GM12878 (cell line): Measurements from ENCODE around the gene PRSS27. TPM values are rescaled to one million over a fixed set of nuclear protein-coding genes. Genes with fewer than 3 reads are reported as not detected.

Source experiments
- ATAC-seq: fragments of 200-7000 bp; cut with Tn5 transposase; 3 replicates; pipeline ENCODE4 v1.9.1; 2020; ENCODE audit warnings: mild to moderate bottlenecking, moderate library complexity
- BruUV-seq: library from RNA; stranded (reverse); fragments of 400-500 nt; replicated peaks from 2 replicates; lab custom pipeline; 2021; lab: Mats Ljungman, UMichigan
- CTCF ChIA-PET: fragments of 300-600 bp; sonication (Branson Sonifier 250); formaldehyde crosslinking; extraction: SDS; loops from one replicate; lab custom pipeline; 2021; ENCODE audit warnings: inconsistent platforms; lab: Yijun Ruan, JAX
- POLR2A ChIA-PET: fragments of 350-600 bp; formaldehyde crosslinking; extraction: SDS; loops from one replicate; lab custom pipeline; 2021; ENCODE audit warnings: inconsistent platforms; lab: Charles Lee
- RAD21 ChIA-PET: fragments of 300-600 bp; sonication (Branson Sonifier 250); formaldehyde crosslinking; loops from one replicate; lab custom pipeline; 2023; ENCODE audit warnings: antibody characterized with exemption; ENCODE audit not compliant: unreplicated experiment; lab: Charles Lee
- SMC1A ChIA-PET: fragments of 300-600 bp; sonication (Branson Sonifier 250); formaldehyde crosslinking; loops from one replicate; lab custom pipeline; 2023; ENCODE audit not compliant: unreplicated experiment, uncharacterized antibody; lab: Charles Lee
- DNase-seq: peaks from one replicate; pipeline ENCODE4 v3.0.0-alpha.2; 2011; ENCODE audit warnings: low read depth, low spot score
- FAIRE-seq: peaks from 3 replicates; lab custom pipeline; 2011; peaks lifted over from hg19 to GRCh38; lab: Jason Lieb, UNC
- H2AFZ ChIP-seq: 2 replicates; pipeline ENCODE4 v1.6.0; 2011; ENCODE audit warnings: low read depth, low read length, control low read depth; ENCODE audit not compliant: control insufficient read depth
- H3K27ac ChIP-seq: 2 replicates; pipeline ENCODE4 v1.5.1; 2011; ENCODE audit warnings: control low read depth; ENCODE audit not compliant: control insufficient read depth, insufficient read depth
- H3K27me3 ChIP-seq, 2 experiments: replicated peaks in 1 of 2; 2 replicates each; pipeline versions ENCODE4 v1.6.0 to v1.6.1; 2011; ENCODE audit warnings: low read length in 1 of 2; ENCODE audit not compliant: control insufficient read depth in 2 of 2, insufficient read depth in 2 of 2
- H3K36me3 ChIP-seq, 2 experiments: 2 replicates each; pipeline ENCODE4 v1.5.1; 2011; ENCODE audit warnings: low read length in 1 of 2; ENCODE audit not compliant: control insufficient read depth in 2 of 2, insufficient read depth in 2 of 2
- H3K4me1 ChIP-seq: 2 replicates; pipeline ENCODE4 v1.6.1; 2011; ENCODE audit warnings: mild to moderate bottlenecking, low read length, moderate library complexity, mixed read lengths; ENCODE audit not compliant: control insufficient read depth, insufficient read depth
- H3K4me2 ChIP-seq: 2 replicates; pipeline ENCODE4 v1.6.0; 2011; ENCODE audit warnings: control low read depth; ENCODE audit not compliant: control insufficient read depth, insufficient read depth
- H3K4me3 ChIP-seq: fragments of 200-600 bp; sonication (generic); 2 replicates; pipeline ENCODE4 v1.5.1; 2016
- H3K79me2 ChIP-seq: 2 replicates; pipeline ENCODE4 v1.6.0; 2011; ENCODE audit warnings: low read length; ENCODE audit not compliant: control insufficient read depth, insufficient read depth
- H3K9ac ChIP-seq: 2 replicates; pipeline ENCODE4 v1.8.0; 2011; ENCODE audit warnings: low read length, control low read depth, mixed read lengths; ENCODE audit not compliant: control insufficient read depth, insufficient read depth
- H3K9me3 ChIP-seq: replicated peaks from 3 replicates; pipeline ENCODE4 v1.5.1; 2011; ENCODE audit warnings: mild to moderate bottlenecking, low read length; ENCODE audit not compliant: control insufficient read depth, insufficient read depth
- H4K20me1 ChIP-seq: 2 replicates; pipeline ENCODE4 v1.6.0; 2011; ENCODE audit not compliant: control insufficient read depth, insufficient read depth
- DPF2 ChIP-seq: fragments of 450-650 bp; IDR thresholded peaks from 2 replicates; pipeline ENCODE4 v1.6.1; 2017; ENCODE audit warnings: mild to moderate bottlenecking
- ESRRA ChIP-seq: IDR thresholded peaks from 2 replicates; pipeline ENCODE4 v1.6.1; 2012; ENCODE audit warnings: mild to moderate bottlenecking, low read length, improper control_type of control experiment
- MXI1 ChIP-seq: fragments of 150-350 bp; IDR thresholded peaks from 2 replicates; pipeline ENCODE4 v1.6.1; 2011; ENCODE audit warnings: low read depth, mild to moderate bottlenecking, inconsistent platforms, low read length, improper control_type of control experiment
- MYC ChIP-seq: IDR thresholded peaks from 2 replicates; pipeline ENCODE4 v1.6.1; 2011; ENCODE audit warnings: mild to moderate bottlenecking, low read length, moderate library complexity, inconsistent platforms; ENCODE audit not compliant: insufficient read depth, insufficient replicate concordance, insufficient read length, severe bottlenecking
- NFIC ChIP-seq: IDR thresholded peaks from 2 replicates; pipeline ENCODE4 v1.6.1; 2012; ENCODE audit warnings: low read depth, mild to moderate bottlenecking, inconsistent platforms, low read length, moderate library complexity
- PAX8 ChIP-seq: fragments of 450-650 bp; IDR thresholded peaks from 2 replicates; pipeline ENCODE4 v1.6.1; 2017; ENCODE audit warnings: mild to moderate bottlenecking, moderate library complexity
- RUNX3 ChIP-seq: IDR thresholded peaks from 2 replicates; pipeline ENCODE4 v1.6.1; 2012; ENCODE audit warnings: low read length, inconsistent platforms
- TBL1XR1 ChIP-seq: IDR thresholded peaks from 2 replicates; pipeline ENCODE4 v1.6.1; 2012; ENCODE audit warnings: low read depth, low read length, improper control_type of control experiment
- WGBS: methylation state at CpG from one replicate; pipeline ENCODE4 v1.1.6; 2016; ENCODE audit warnings: low lambda C conversion rate; ENCODE audit not compliant: insufficient replicate concordance, insufficient coverage; ENCODE audit errors: missing lambda C conversion rate; 5-methylcytosine and 5-hydroxymethylcytosine counted together
- in situ Hi-C: fragments of 300-500 bp; cut with MboI; formaldehyde crosslinking; loops from 9 replicates; pipeline ENCODE4 v1.14.3; 2018; ENCODE audit warnings: mixed read lengths
- intact Hi-C: fragments of 100-400 bp; cut with micrococcal nuclease; formaldehyde crosslinking; loops from one replicate; pipeline ENCODE4 v1.14.2; 2022; ENCODE audit not compliant: unreplicated experiment
- polyA plus RNA-seq, 11 experiments: library from polyadenylated mRNA; depleted of rRNA in 4 of 11; unstranded in 6 of 11; stranded (reverse) in 5 of 11; fragments of >200 nt; fragmentation: Nextera tagmentation in 4 of 11; fragmentation: Illumina TruSeq in 1 of 11; extraction: Ambion mirVana in 4 of 11; extraction: Trizol in 1 of 11; gene quantifications; 1 replicate in 1 of 11; 2 replicates in 10 of 11; pipeline versions ENCODE4 v1.2.1 to v1.2.3, GENCODE V29; 2011 to 2016; ENCODE audit warnings: inconsistent platforms in 2 of 11, missing spikeins in 2 of 11, low read depth in 1 of 11
- total RNA-seq, 4 experiments: library from RNA; depleted of rRNA in 3 of 4; stranded (reverse); fragments of >200 nt in 3 of 4; fragmentation: Illumina TruSeq in 1 of 4; extraction: Trizol in 1 of 4; gene quantifications; 2 replicates each; pipeline versions ENCODE4 v1.2.1 to v1.2.3, GENCODE V29; 2013 to 2021

The PRSS27 gene
- total and polyA plus RNA-seq, 10 of the 15 experiments (the other 5 are each of a cell fraction or from before 2014, with no cell fraction given), result 0.18 to 1.8 (median 0.51) TPM; not detected in 2

DNA sequence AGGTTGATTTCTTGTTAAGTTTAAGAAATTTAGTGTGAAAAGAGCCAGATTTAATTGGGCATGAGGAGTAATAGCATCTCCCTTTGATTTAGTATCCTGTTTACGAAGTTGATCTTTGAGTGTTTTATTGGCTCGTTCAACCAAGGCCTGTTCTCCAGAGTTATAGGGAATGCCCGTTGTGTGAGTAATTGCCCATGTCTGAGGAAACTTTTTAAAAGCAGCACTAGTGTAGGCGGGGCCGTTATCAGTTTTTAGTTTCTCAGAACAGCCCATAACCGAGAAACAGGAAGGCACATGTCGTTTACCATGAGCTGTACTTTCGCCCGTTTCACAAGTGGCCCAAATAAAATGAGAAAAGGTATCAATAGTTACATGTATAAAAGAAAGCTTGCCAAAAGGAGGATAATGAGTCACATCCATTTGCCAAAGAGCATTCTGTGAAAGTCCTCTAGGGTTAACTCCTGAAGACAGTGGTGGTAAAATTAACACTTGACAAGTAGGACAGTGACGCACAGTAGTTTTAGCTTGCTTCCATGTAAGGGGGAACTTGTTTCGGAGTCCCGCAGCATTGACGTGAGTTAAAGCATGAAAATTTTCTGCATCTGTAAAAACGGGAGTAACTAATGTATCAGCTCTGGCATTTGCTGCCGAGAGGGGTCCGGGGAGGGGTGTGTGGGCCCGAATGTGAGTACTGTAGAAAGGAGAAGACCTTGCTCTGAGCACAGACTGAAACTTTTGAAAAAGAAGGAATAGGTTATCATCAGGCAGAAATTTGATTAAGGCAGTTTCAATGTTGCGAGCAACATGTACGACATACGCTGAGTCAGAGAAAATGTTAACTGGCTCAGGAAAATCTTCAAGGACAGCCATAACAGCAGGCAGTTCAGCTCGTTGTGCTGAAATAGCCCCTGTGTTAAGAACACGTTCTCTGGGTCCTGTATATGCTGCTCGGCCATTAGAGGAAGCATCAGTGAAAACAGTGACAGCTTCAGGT is 56.2 kb downstream of the PRSS27 start:
- DNase-seq (no peak), FAIRE-seq (no peak), ATAC-seq (no peak)
- peaks cover 0 to 3% of the 10 kb centered on the region in 2 experiments; a peak in 1 of 4 replicates for H3K36me3 ChIP-seq
- in situ Hi-C loops (no loop called here), intact Hi-C loops (no loop called here)
- 15% methylated on average over 23 of the region's 23 CpGs for WGBS
- H3K27me3 ChIP-seq, result no peaks in the 10 kb centered on the region
- SMC1A ChIA-PET, result no interaction called here
- no peaks in the 10 kb centered on the region for H4K20me1 ChIP-seq
- POLR2A ChIA-PET, result no interaction called here
- CTCF ChIA-PET, result interaction anchor here (1.2 kb wide), 1 partner anchor 15 kb away, joined by 3 read pairs; no protein-coding TSS in a partner anchor
- H3K27ac ChIP-seq, result peak overlapping the region; percentile 18; the same call in 1 of the 2 replicates
- H3K4me1 ChIP-seq, result no peaks in the 10 kb centered on the region
- RAD21 ChIA-PET, result no interaction called here
- no TSS peak for BruUV-seq
- H3K4me3 ChIP-seq, result no peak overlapping the region
- no peak for TF ChIP-seq DPF2
- TF ChIP-seq PAX8, result no peak
- TF ChIP-seq MXI1, result no peak
- TF ChIP-seq MYC, result no peak
- TF ChIP-seq RUNX3, result no peak
- TF ChIP-seq TBL1XR1, result no peak
- TF ChIP-seq ESRRA, result no peak
- no peak for TF ChIP-seq NFIC
- TF ChIP-seq, all 136 proteins: peak for 0
- Histone ChIP-seq H3K9me3 (no peaks in the 10 kb centered on the region), H3K4me2 (no peak overlapping the region), H2AFZ (peak overlapping the region; percentile 39; the same call in 1 of the 2 replicates), H3K79me2 (no peaks in the 10 kb centered on the region), H3K9ac (no peak overlapping the region; the same call in 1 of the 2 replicates)

Other genes starting within 250 kb of the PRSS27 start
Only the 7 nearest of the 18 such genes appear.
- 36.1 and 40.9 TPM in 2 replicates for gene KCTD5, start 37.7 kb downstream of the PRSS27 start, total RNA-seq (2014; rRNA removed)
- gene KCTD5, start 37.7 kb downstream of the PRSS27 start, total RNA-seq (2014; rRNA removed; fragmentation: Illumina TruSeq; extraction: Trizol), result 24.1 and 24.2 TPM in 2 replicates
- gene KCTD5, start 37.7 kb downstream of the PRSS27 start, total RNA-seq (2021), result 36.1 and 36.5 TPM in 2 replicates
- 42.4 and 50.2 TPM in 2 replicates for gene KCTD5, start 37.7 kb downstream of the PRSS27 start, polyA plus RNA-seq (2011; rRNA removed)
- gene KCTD5, start 37.7 kb downstream of the PRSS27 start, polyA plus RNA-seq (2014; fragmentation: Illumina TruSeq; extraction: Trizol), result 18.1 and 24.7 TPM in 2 replicates
- gene KCTD5, start 37.7 kb downstream of the PRSS27 start, polyA plus RNA-seq (2014; fragmentation: Nextera tagmentation; extraction: Ambion mirVana), result 1 to 10 TPM in 1 of 2 experiments, under 1 TPM in 1; 0.58 to 3.0 TPM
- 56.4 and 57.9 TPM in 2 replicates for gene KCTD5, start 37.7 kb downstream of the PRSS27 start, polyA plus RNA-seq (2014; rRNA removed)
- 10 to 100 TPM; 38.1 to 42.3 TPM for gene KCTD5, start 37.7 kb downstream of the PRSS27 start, polyA plus RNA-seq (2016; fragmentation: Nextera tagmentation; extraction: Ambion mirVana)
- 45.0 and 58.5 TPM in 2 replicates for gene SRRM2, start 32.4 kb upstream of the PRSS27 start, total RNA-seq (2014; rRNA removed)
- 66.4 and 68.1 TPM in 2 replicates for gene SRRM2, start 32.4 kb upstream of the PRSS27 start, total RNA-seq (2014; rRNA removed; fragmentation: Illumina TruSeq; extraction: Trizol)
- gene SRRM2, start 32.4 kb upstream of the PRSS27 start, total RNA-seq (2021), result 420 and 483 TPM in 2 replicates
- gene SRRM2, start 32.4 kb upstream of the PRSS27 start, polyA plus RNA-seq (2011; rRNA removed), result 96.5 and 129 TPM in 2 replicates
- gene SRRM2, start 32.4 kb upstream of the PRSS27 start, polyA plus RNA-seq (2014; fragmentation: Illumina TruSeq; extraction: Trizol), result 402 and 463 TPM in 2 replicates
- 10 to 100 TPM; 30.1 to 73.0 TPM for gene SRRM2, start 32.4 kb upstream of the PRSS27 start, polyA plus RNA-seq (2014; fragmentation: Nextera tagmentation; extraction: Ambion mirVana)
- 502 and 661 TPM in 2 replicates for gene SRRM2, start 32.4 kb upstream of the PRSS27 start, polyA plus RNA-seq (2014; rRNA removed)
- 100 to 1,000 TPM; 262 to 266 TPM for gene SRRM2, start 32.4 kb upstream of the PRSS27 start, polyA plus RNA-seq (2016; fragmentation: Nextera tagmentation; extraction: Ambion mirVana)
- gene ELOB, start 57.1 kb upstream of the PRSS27 start, total RNA-seq (2014; rRNA removed), result 177 and 258 TPM in 2 replicates
- gene ELOB, start 57.1 kb upstream of the PRSS27 start, total RNA-seq (2014; rRNA removed; fragmentation: Illumina TruSeq; extraction: Trizol), result 133 and 154 TPM in 2 replicates
- 211 and 219 TPM in 2 replicates for gene ELOB, start 57.1 kb upstream of the PRSS27 start, total RNA-seq (2021)
- 72.8 and 219 TPM in 2 replicates for gene ELOB, start 57.1 kb upstream of the PRSS27 start, polyA plus RNA-seq (2011; rRNA removed)
- 5.0 and 86.9 TPM in 2 replicates for gene ELOB, start 57.1 kb upstream of the PRSS27 start, polyA plus RNA-seq (2014; fragmentation: Illumina TruSeq; extraction: Trizol)
- 100 to 1,000 TPM; 752 to 823 TPM for gene ELOB, start 57.1 kb upstream of the PRSS27 start, polyA plus RNA-seq (2014; fragmentation: Nextera tagmentation; extraction: Ambion mirVana)
- 268 and 337 TPM in 2 replicates for gene ELOB, start 57.1 kb upstream of the PRSS27 start, polyA plus RNA-seq (2014; rRNA removed)
- gene ELOB, start 57.1 kb upstream of the PRSS27 start, polyA plus RNA-seq (2016; fragmentation: Nextera tagmentation; extraction: Ambion mirVana), result 100 to 1,000 TPM; 487 to 534 TPM
- not detected in 2 replicates for gene PRSS33, start 67.3 kb upstream of the PRSS27 start, total RNA-seq (2014; rRNA removed)
- not detected in 2 replicates for gene PRSS33, start 67.3 kb upstream of the PRSS27 start, total RNA-seq (2014; rRNA removed; fragmentation: Illumina TruSeq; extraction: Trizol)
- not detected in 2 replicates for gene PRSS33, start 67.3 kb upstream of the PRSS27 start, total RNA-seq (2021)
- not detected in 2 replicates for gene PRSS33, start 67.3 kb upstream of the PRSS27 start, polyA plus RNA-seq (2011; rRNA removed)
- gene PRSS33, start 67.3 kb upstream of the PRSS27 start, polyA plus RNA-seq (2014; fragmentation: Illumina TruSeq; extraction: Trizol), result not detected in 2 replicates
- not detected for gene PRSS33, start 67.3 kb upstream of the PRSS27 start, polyA plus RNA-seq (2014; fragmentation: Nextera tagmentation; extraction: Ambion mirVana)
- gene PRSS33, start 67.3 kb upstream of the PRSS27 start, polyA plus RNA-seq (2014; rRNA removed), result not detected in 2 replicates
- gene PRSS33, start 67.3 kb upstream of the PRSS27 start, polyA plus RNA-seq (2016; fragmentation: Nextera tagmentation; extraction: Ambion mirVana), result not detected
- not detected in 2 replicates for gene PRSS41, start 78.2 kb upstream of the PRSS27 start, total RNA-seq (2014; rRNA removed)
- gene PRSS41, start 78.2 kb upstream of the PRSS27 start, total RNA-seq (2014; rRNA removed; fragmentation: Illumina TruSeq; extraction: Trizol), result not detected in 2 replicates
- gene PRSS41, start 78.2 kb upstream of the PRSS27 start, total RNA-seq (2021), result not detected in 2 replicates
- gene PRSS41, start 78.2 kb upstream of the PRSS27 start, polyA plus RNA-seq (2011; rRNA removed), result not detected in 2 replicates
- gene PRSS41, start 78.2 kb upstream of the PRSS27 start, polyA plus RNA-seq (2014; fragmentation: Illumina TruSeq; extraction: Trizol), result not detected in 2 replicates
- gene PRSS41, start 78.2 kb upstream of the PRSS27 start, polyA plus RNA-seq (2014; fragmentation: Nextera tagmentation; extraction: Ambion mirVana), result not detected
- not detected in 2 replicates for gene PRSS41, start 78.2 kb upstream of the PRSS27 start, polyA plus RNA-seq (2014; rRNA removed)
- gene PRSS41, start 78.2 kb upstream of the PRSS27 start, polyA plus RNA-seq (2016; fragmentation: Nextera tagmentation; extraction: Ambion mirVana), result not detected
- 34.3 and 40.1 TPM in 2 replicates for gene PRSS21, start 97.0 kb upstream of the PRSS27 start, total RNA-seq (2014; rRNA removed)
- 23.3 and 23.6 TPM in 2 replicates for gene PRSS21, start 97.0 kb upstream of the PRSS27 start, total RNA-seq (2014; rRNA removed; fragmentation: Illumina TruSeq; extraction: Trizol)
- gene PRSS21, start 97.0 kb upstream of the PRSS27 start, total RNA-seq (2021), result 49.8 and 58.3 TPM in 2 replicates
- not detected in 2 replicates for gene PRSS21, start 97.0 kb upstream of the PRSS27 start, polyA plus RNA-seq (2011; rRNA removed)
- 27.2 and 34.7 TPM in 2 replicates for gene PRSS21, start 97.0 kb upstream of the PRSS27 start, polyA plus RNA-seq (2014; fragmentation: Illumina TruSeq; extraction: Trizol)
- gene PRSS21, start 97.0 kb upstream of the PRSS27 start, polyA plus RNA-seq (2014; fragmentation: Nextera tagmentation; extraction: Ambion mirVana), result 10 to 100 TPM in 1 of 2 experiments, 1 to 10 TPM in 1; 5.3 to 18.4 TPM
- gene PRSS21, start 97.0 kb upstream of the PRSS27 start, polyA plus RNA-seq (2014; rRNA removed), result 45.1 and 52.2 TPM in 2 replicates
- 10 to 100 TPM; 67.0 to 73.4 TPM for gene PRSS21, start 97.0 kb upstream of the PRSS27 start, polyA plus RNA-seq (2016; fragmentation: Nextera tagmentation; extraction: Ambion mirVana)
- 6.8 and 10.0 TPM in 2 replicates for gene ZG16B, start 110.1 kb upstream of the PRSS27 start, total RNA-seq (2014; rRNA removed)
- gene ZG16B, start 110.1 kb upstream of the PRSS27 start, total RNA-seq (2014; rRNA removed; fragmentation: Illumina TruSeq; extraction: Trizol), result 5.4 and 6.1 TPM in 2 replicates
- 5.4 and 7.5 TPM in 2 replicates for gene ZG16B, start 110.1 kb upstream of the PRSS27 start, total RNA-seq (2021)
- gene ZG16B, start 110.1 kb upstream of the PRSS27 start, polyA plus RNA-seq (2011; rRNA removed), result 1.2 and 2.3 TPM in 2 replicates
- 5.6 and 8.2 TPM in 2 replicates for gene ZG16B, start 110.1 kb upstream of the PRSS27 start, polyA plus RNA-seq (2014; fragmentation: Illumina TruSeq; extraction: Trizol)
- gene ZG16B, start 110.1 kb upstream of the PRSS27 start, polyA plus RNA-seq (2014; fragmentation: Nextera tagmentation; extraction: Ambion mirVana), result 1 to 10 TPM in 1 of 2 experiments, under 1 TPM in 1; 1.00 to 3.7 TPM
- gene ZG16B, start 110.1 kb upstream of the PRSS27 start, polyA plus RNA-seq (2014; rRNA removed), result 9.6 and 11.6 TPM in 2 replicates
- 1 to 10 TPM; 8.2 to 8.6 TPM for gene ZG16B, start 110.1 kb upstream of the PRSS27 start, polyA plus RNA-seq (2016; fragmentation: Nextera tagmentation; extraction: Ambion mirVana)